C4-2B (cell line): ENCODE data around the gene NCCRP1.
"Not testable (repeated sequence)": the region's sequence is repeated elsewhere in the genome, so short reads cannot be mapped to it uniquely, and the experiment has no call there.

Source experiments
- H3K27ac ChIP-seq: fragments of 450-650 bp; 2 replicates; pipeline ENCODE4 v1.5.1; 2017
- CTCF ChIP-seq: fragments of 450-650 bp; conservative IDR thresholded peaks from 2 replicates; pipeline ENCODE4 v1.5.1; 2017; ENCODE audit warnings: mild to moderate bottlenecking
- ZFX ChIP-seq: fragments of 450-650 bp; IDR thresholded peaks from 2 replicates; pipeline ENCODE4 v1.6.1; 2017

The NCCRP1 gene

GRCh38 chr19:39211731-39212374 is 15.1 kb downstream of the NCCRP1 start:
- TF ChIP-seq CTCF (no peak), ZFX (no peak)
- no peak overlapping the region for H3K27ac ChIP-seq

GRCh38 chr19:39212375-39212742 is 15.6 kb downstream of the NCCRP1 start:
- no peak for TF ChIP-seq ZFX
- TF ChIP-seq CTCF: peak; percentile 48

GRCh38 chr19:39215323-39215722 is 18.6 kb downstream of the NCCRP1 start:
- H3K27ac ChIP-seq: not testable (repeated sequence)

More at GRCh38 chr19:39212375-39212742, 15.6 kb downstream of the NCCRP1 start:
- H3K27ac ChIP-seq: no peak overlapping the region

GRCh38 chr19:39217094-39217493 is 20.3 kb downstream of the NCCRP1 start:
- H3K27ac ChIP-seq: no peak overlapping the region
- TF ChIP-seq ZFX (no peak), CTCF (no peak)

- TF ChIP-seq CTCF: no peak
- no peak for TF ChIP-seq ZFX
- H3K27ac ChIP-seq: no peak overlapping the region
Measured at GRCh38 chr19:39218230-39219007, 21.7 kb downstream of the NCCRP1 start.

GRCh38 chr19:39219108-39219507 is 22.3 kb downstream of the NCCRP1 start:
- H3K27ac ChIP-seq: not testable (repeated sequence)

GRCh38 chr19:39223703-39224279 is 27.0 kb downstream of the NCCRP1 start:
- TF ChIP-seq CTCF: no peak
- TF ChIP-seq ZFX: no peak
- no peak overlapping the region for H3K27ac ChIP-seq

GRCh38 chr19:39224910-39225309 is 28.1 kb downstream of the NCCRP1 start:
- no peak for TF ChIP-seq ZFX
- TF ChIP-seq CTCF: no peak
- H3K27ac ChIP-seq: no peak overlapping the region
